Trophoblast cell (in vitro differentiated cells and primary cell): ENCODE measurements around the gene GALNT4.

Experiments used
- DNase-seq, 2 donors: peaks; one replicate each; pipeline ENCODE4 v3.0.0-alpha.2; 2016
- H2AFZ ChIP-seq: 2 replicates; pipeline ENCODE4 v1.6.1; 2013; ENCODE audit warnings: low read length, moderate library complexity, mild to moderate bottlenecking; ENCODE audit not compliant: insufficient read depth, poor library complexity
- H2AK5ac ChIP-seq: 2 replicates; pipeline ENCODE4 v1.6.1; 2013; ENCODE audit warnings: mild to moderate bottlenecking, low read length
- H2BK120ac ChIP-seq: 2 replicates; pipeline ENCODE4 v1.6.1; 2013; ENCODE audit warnings: low read length, mild to moderate bottlenecking, moderate library complexity; ENCODE audit not compliant: insufficient read depth, poor library complexity
- H2BK12ac ChIP-seq: 2 replicates; pipeline ENCODE4 v1.6.1; 2013; ENCODE audit warnings: mild to moderate bottlenecking, low read length, moderate library complexity
- H2BK5ac ChIP-seq: 2 replicates; pipeline ENCODE4 v1.6.1; 2013; ENCODE audit warnings: low read length, low read depth, moderate library complexity, mild to moderate bottlenecking; ENCODE audit not compliant: poor library complexity
- H3K14ac ChIP-seq: 2 replicates; pipeline ENCODE4 v1.6.1; 2013; ENCODE audit warnings: mild to moderate bottlenecking, low read length
- H3K18ac ChIP-seq: 2 replicates; pipeline ENCODE4 v1.6.1; 2013; ENCODE audit warnings: mild to moderate bottlenecking, low read length
- H3K23ac ChIP-seq: 2 replicates; pipeline ENCODE4 v1.6.1; 2013; ENCODE audit warnings: low read length
- H3K27ac ChIP-seq: 2 replicates; pipeline ENCODE4 v1.5.1; 2013; ENCODE audit warnings: low read depth, mild to moderate bottlenecking, inconsistent platforms, low read length, moderate library complexity
- H3K27me3 ChIP-seq: 2 replicates; pipeline ENCODE4 v1.6.1; 2013; ENCODE audit warnings: inconsistent platforms, mild to moderate bottlenecking, low read length, moderate library complexity; ENCODE audit not compliant: insufficient read depth
- H3K36me3 ChIP-seq, 2 experiments: 1 replicate in 1 of 2; 2 replicates in 1 of 2; pipeline ENCODE4 v1.6.1; 2013; ENCODE audit warnings: low read length in 2 of 2, mild to moderate bottlenecking in 2 of 2, moderate library complexity in 1 of 2; ENCODE audit not compliant: insufficient read depth in 2 of 2, control insufficient read depth in 1 of 2
- H3K4ac ChIP-seq: 2 replicates; pipeline ENCODE4 v1.6.1; 2013; ENCODE audit warnings: low read depth, mild to moderate bottlenecking, low read length, moderate library complexity
- H3K4me1 ChIP-seq, 2 experiments: 1 replicate in 1 of 2; 2 replicates in 1 of 2; pipeline ENCODE4 v1.6.1; 2013; ENCODE audit warnings: low read length in 2 of 2, mild to moderate bottlenecking in 2 of 2, moderate library complexity in 1 of 2; ENCODE audit not compliant: insufficient read depth in 2 of 2, control insufficient read depth in 1 of 2
- H3K4me2 ChIP-seq: 2 replicates; pipeline ENCODE4 v1.6.1; 2013; ENCODE audit warnings: inconsistent platforms, mild to moderate bottlenecking, low read length, moderate library complexity
- H3K4me3 ChIP-seq: 2 replicates; pipeline ENCODE4 v1.5.1; 2013; ENCODE audit warnings: mild to moderate bottlenecking, low read depth, low read length, inconsistent platforms
- H3K79me1 ChIP-seq: one replicate; pipeline ENCODE4 v1.6.1; 2013; ENCODE audit warnings: low read length
- H3K79me2 ChIP-seq: 2 replicates; pipeline ENCODE4 v1.6.1; 2013; ENCODE audit warnings: low read length, mild to moderate bottlenecking; ENCODE audit not compliant: control insufficient read depth, insufficient read depth, poor library complexity
- H3K9ac ChIP-seq: 2 replicates; pipeline ENCODE4 v1.6.1; 2013; ENCODE audit warnings: mild to moderate bottlenecking, low read length
- H3K9me3 ChIP-seq: 2 replicates; pipeline ENCODE4 v1.6.1; 2013; ENCODE audit warnings: low read depth, mild to moderate bottlenecking, control low read depth, inconsistent platforms, low read length; ENCODE audit not compliant: insufficient read depth
- H4K12ac ChIP-seq: 2 replicates; pipeline ENCODE4 v1.6.1; 2013; ENCODE audit warnings: low read depth, mild to moderate bottlenecking, low read length, moderate library complexity
- H4K8ac ChIP-seq: 2 replicates; pipeline ENCODE4 v1.6.1; 2013; ENCODE audit warnings: low read depth, mild to moderate bottlenecking, low read length, moderate library complexity
- H4K91ac ChIP-seq: one replicate; pipeline ENCODE4 v1.6.1; 2013; ENCODE audit warnings: low read depth, mild to moderate bottlenecking, low read length, moderate library complexity
- WGBS: extraction: QIAGEN DNeasy Blood & Tissue Kit; methylation state at CpG from one replicate; pipeline ENCODE4 v1.1.7; 2013; ENCODE audit warnings: missing lambda C conversion rate; ENCODE audit not compliant: insufficient read length, insufficient coverage; ENCODE audit errors: extremely low coverage; 5-methylcytosine and 5-hydroxymethylcytosine counted together

The GALNT4 gene

GRCh38 chr12:89476904-89477595 lies 47.5 kb downstream of the GALNT4 start:
- Histone ChIP-seq H3K4me3 (no peak overlapping the region), H3K9me3 (no peaks in the 10 kb centered on the region), H4K8ac (no peak overlapping the region), H4K91ac (no peak overlapping the region), H3K27ac (no peak overlapping the region), H3K4ac (no peak overlapping the region), H3K14ac (no peak overlapping the region), H4K12ac (no peak overlapping the region), H3K4me2 (no peak overlapping the region), H3K36me3 (no peaks in the 10 kb centered on the region), H2AK5ac (no peak overlapping the region), H2BK120ac (no peak overlapping the region), H3K79me1 (no peaks in the 10 kb centered on the region), H3K4me1 (no peaks in the 10 kb centered on the region), H3K23ac (no peak overlapping the region), H2BK12ac (no peak overlapping the region), H3K27me3 (no peaks in the 10 kb centered on the region), H2AFZ (no peak overlapping the region), H3K79me2 (no peaks in the 10 kb centered on the region), H2BK5ac (no peak overlapping the region), H3K9ac (no peak overlapping the region), H3K18ac (no peak overlapping the region)
- WGBS: no CpG with 5 or more reads among the region's 4 CpGs
- DNase-seq: no peak

DNA sequence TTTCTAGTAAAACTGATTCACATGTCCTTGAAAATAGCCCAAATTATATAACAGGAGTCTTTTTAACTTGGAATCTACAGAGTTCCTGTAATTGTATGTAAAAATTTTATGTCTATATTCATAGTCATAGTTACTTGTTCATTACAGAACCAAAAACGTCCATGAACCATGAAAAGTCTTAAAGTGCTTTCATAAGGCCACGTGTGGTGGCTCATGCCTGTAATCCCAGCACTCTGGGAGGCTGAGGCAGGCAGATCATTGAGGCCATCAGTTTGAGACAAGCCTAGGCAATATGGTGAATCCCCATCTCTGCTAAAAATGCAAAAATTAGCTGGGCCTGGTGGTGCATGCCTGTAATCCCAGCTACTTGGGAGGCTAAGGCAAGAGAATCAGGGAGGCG lies 48.4 kb downstream of the GALNT4 start:
- Histone ChIP-seq H3K9me3 (no peaks in the 10 kb centered on the region), H3K4me3 (no peak overlapping the region), H3K23ac (no peak overlapping the region), H3K14ac (no peak overlapping the region), H3K27ac (no peak overlapping the region), H4K8ac (no peak overlapping the region), H3K27me3 (no peaks in the 10 kb centered on the region), H3K36me3 (no peaks in the 10 kb centered on the region), H4K12ac (no peak overlapping the region), H3K4me1 (no peaks in the 10 kb centered on the region), H4K91ac (no peak overlapping the region), H2BK5ac (no peak overlapping the region), H2AFZ (no peak overlapping the region), H3K9ac (no peak overlapping the region), H3K4ac (no peak overlapping the region), H2BK120ac (no peak overlapping the region), H2AK5ac (no peak overlapping the region), H3K79me1 (no peaks in the 10 kb centered on the region), H3K4me2 (no peak overlapping the region), H3K79me2 (no peaks in the 10 kb centered on the region), H3K18ac (no peak overlapping the region), H2BK12ac (no peak overlapping the region)
- DNase-seq: no peak
- no CpG with 5 or more reads among the region's 3 CpGs for WGBS

- H3K18ac ChIP-seq: no peak overlapping the region
- H2BK12ac ChIP-seq: no peak overlapping the region
- H3K4me1 ChIP-seq: no peaks in the 10 kb centered on the region
- WGBS: no CpG with 5 or more reads among the region's 6 CpGs
- no peak overlapping the region for H3K14ac ChIP-seq
- H3K23ac ChIP-seq: no peak overlapping the region
- no peaks in the 10 kb centered on the region for H3K79me1 ChIP-seq
- H3K36me3 ChIP-seq: no peaks in the 10 kb centered on the region
- H4K12ac ChIP-seq: no peak overlapping the region
- no peak overlapping the region for H2BK5ac ChIP-seq
- no peak overlapping the region for H4K8ac ChIP-seq
- no peak overlapping the region for H3K9ac ChIP-seq
- H3K27me3 ChIP-seq: no peaks in the 10 kb centered on the region
- no peak overlapping the region for H3K4me2 ChIP-seq
- H3K79me2 ChIP-seq: no peaks in the 10 kb centered on the region
- H4K91ac ChIP-seq: no peak overlapping the region
- no peaks in the 10 kb centered on the region for H3K9me3 ChIP-seq
- no peak overlapping the region for H3K27ac ChIP-seq
- no peak overlapping the region for H3K4ac ChIP-seq
- no peak overlapping the region for H2AFZ ChIP-seq
- DNase-seq: no peak
- H3K4me3 ChIP-seq: no peak overlapping the region
- no peak overlapping the region for H2BK120ac ChIP-seq
- H2AK5ac ChIP-seq: no peak overlapping the region
Observed at GRCh38 chr12:89475203-89475990, 49.2 kb downstream of the GALNT4 start.

DNA sequence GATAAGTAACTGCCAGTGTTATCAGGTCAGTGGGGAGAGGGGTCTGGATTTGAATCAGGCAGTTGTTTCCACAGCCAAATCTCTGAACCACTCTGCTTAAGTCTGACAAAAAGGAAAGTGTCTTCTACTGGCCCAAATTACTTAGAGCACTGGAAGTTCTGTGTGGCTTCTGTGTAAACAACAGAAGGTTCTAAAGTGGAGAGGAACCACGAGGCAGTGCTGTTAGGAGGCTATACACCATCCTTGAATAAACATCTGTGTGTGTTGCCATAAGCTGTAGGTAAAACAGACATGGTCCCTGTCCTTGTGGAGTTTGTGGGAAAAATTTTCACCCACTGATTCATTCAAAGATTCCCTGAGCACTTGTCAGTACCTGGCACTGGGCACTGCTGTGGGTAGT lies 50.0 kb downstream of the GALNT4 start:
- no peak overlapping the region for H2AFZ ChIP-seq
- H3K27me3 ChIP-seq: no peaks in the 10 kb centered on the region
- no peaks in the 10 kb centered on the region for H3K9me3 ChIP-seq
- H2BK12ac ChIP-seq: no peak overlapping the region
- H3K36me3 ChIP-seq: no peaks in the 10 kb centered on the region
- DNase-seq: no peak
- H3K79me1 ChIP-seq: no peaks in the 10 kb centered on the region
- H2BK120ac ChIP-seq: no peak overlapping the region
- no peak overlapping the region for H3K18ac ChIP-seq
- H3K27ac ChIP-seq: no peak overlapping the region
- H2AK5ac ChIP-seq: no peak overlapping the region
- H3K9ac ChIP-seq: no peak overlapping the region
- no peak overlapping the region for H3K4me3 ChIP-seq
- no peaks in the 10 kb centered on the region for H3K79me2 ChIP-seq
- no peak overlapping the region for H3K14ac ChIP-seq
- H4K91ac ChIP-seq: no peak overlapping the region
- no peak overlapping the region for H3K4ac ChIP-seq
- H2BK5ac ChIP-seq: no peak overlapping the region
- no peak overlapping the region for H4K8ac ChIP-seq
- H4K12ac ChIP-seq: no peak overlapping the region
- H3K4me2 ChIP-seq: no peak overlapping the region
- no CpG with 5 or more reads among the region's 1 CpG for WGBS
- no peak overlapping the region for H3K23ac ChIP-seq
- H3K4me1 ChIP-seq: no peaks in the 10 kb centered on the region
